Femur (tissue), 1 donor: ENCODE data around the gene RIPOR3.

Source experiments
- DNase-seq: peaks from one replicate; pipeline ENCODE4 v3.0.0-alpha.2; 2017

Gene RIPOR3

GRCh38 chr20:50586531-50587232 is 104.7 kb downstream of the RIPOR3 start:
- DNase-seq, result no peak

DNA sequence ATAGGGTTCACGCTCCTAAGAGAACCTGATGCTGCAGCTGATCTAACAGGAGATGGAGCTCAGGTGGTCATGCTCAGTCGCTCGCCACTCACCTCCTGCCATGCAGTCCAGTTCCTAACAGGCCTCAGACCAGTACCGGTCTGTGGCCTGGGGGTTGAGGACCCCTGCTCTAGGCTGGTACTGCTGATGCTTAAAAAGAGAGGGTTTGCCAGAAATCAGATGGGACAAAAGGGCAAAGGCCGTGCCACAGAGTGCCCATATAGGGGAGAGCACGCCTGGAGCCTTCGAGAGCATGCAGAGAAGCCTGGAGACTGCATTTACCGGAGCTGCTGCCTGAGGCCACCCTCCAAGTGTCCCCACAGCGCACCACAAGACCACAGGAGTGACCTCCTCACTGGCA is 105.7 kb downstream of the RIPOR3 start:
- DNase-seq, result no peak

DNA sequence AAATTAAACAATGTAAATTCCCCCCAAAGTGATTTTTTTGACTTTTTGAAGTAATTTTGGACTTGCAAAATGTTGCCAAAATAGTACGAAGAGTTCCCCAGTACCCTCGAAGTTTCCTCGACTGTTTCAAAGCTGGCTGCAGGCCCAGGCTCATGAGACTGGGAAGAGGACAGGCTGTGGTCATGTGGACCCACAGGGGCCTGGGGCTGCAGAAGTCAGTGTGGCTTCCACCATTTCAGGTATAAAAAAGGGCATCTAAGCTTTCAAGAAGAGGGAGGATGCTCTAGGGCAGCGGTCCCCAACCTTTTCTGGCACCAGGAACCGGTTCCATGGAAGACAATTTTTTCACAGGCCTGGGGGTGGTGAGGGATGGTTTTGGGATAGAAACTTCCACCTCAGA is 106.1 kb downstream of the RIPOR3 start:
- DNase-seq, result no peak

GRCh38 chr20:50584687-50585086 is 106.7 kb downstream of the RIPOR3 start:
- DNase-seq, result no peak

- no peak for DNase-seq
Observed at GRCh38 chr20:50583442-50584150, 107.7 kb downstream of the RIPOR3 start.

DNA sequence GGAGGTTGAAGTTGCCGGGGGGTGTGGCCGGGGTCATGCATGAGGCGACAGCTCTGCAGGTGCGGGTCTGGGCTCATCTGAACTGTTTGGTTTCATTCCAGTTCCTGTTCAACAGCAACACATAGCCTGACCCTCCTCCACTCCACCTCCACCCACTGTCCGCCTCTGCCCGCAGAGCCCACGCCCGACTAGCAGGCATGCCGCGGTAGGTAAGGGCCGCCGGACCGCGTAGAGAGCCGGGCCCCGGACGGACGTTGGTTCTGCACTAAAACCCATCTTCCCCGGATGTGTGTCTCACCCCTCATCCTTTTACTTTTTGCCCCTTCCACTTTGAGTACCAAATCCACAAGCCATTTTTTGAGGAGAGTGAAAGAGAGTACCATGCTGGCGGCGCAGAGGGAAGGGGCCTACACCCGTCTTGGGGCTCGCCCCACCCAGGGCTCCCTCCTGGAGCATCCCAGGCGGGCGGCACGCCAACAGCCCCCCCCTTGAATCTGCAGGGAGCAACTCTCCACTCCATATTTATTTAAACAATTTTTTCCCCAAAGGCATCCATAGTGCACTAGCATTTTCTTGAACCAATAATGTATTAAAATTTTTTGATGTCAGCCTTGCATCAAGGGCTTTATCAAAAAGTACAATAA is 108.6 kb downstream of the RIPOR3 start:
- DNase-seq, result no peak

- no peak for DNase-seq
Observed at GRCh38 chr20:50582092-50582491, 109.2 kb downstream of the RIPOR3 start.

DNA sequence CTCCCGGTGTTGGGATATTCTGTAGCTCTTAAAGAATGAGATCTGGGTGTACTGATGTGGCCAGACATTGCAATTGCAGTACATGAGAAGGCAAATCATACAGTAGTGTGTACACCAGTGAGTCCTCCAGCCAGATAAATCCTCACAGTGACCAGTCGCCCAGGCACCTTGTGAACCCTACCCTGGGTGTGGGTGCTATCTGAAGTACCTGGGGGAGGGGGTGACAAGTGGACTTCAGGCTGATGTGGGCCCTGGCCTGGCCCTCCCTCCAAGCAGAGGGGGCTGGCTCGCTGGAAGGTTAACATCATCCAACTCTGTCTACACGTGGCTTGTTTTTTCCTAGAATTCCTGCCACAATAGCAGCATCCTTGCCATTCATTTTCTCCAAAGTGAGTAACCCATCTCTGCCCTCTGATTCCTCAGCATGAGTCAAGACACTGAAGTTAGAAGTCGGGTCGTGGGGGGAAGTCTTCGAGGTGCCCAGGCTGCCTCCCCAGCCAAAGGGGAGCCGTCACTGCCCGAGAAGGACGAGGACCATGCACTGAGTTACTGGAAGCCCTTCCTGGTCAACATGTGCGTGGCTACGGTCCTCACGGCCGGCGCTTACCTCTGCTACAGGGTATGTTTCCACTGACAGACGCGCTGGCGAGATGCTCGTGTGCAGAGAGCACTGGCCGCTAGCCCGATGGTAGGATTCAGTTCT is 110.3 kb downstream of the RIPOR3 start:
- no peak for DNase-seq

- DNase-seq, result peak; percentile 68
Observed at GRCh38 chr20:50580016-50580747, 111.2 kb downstream of the RIPOR3 start.

GRCh38 chr20:50579511-50579910 is 111.8 kb downstream of the RIPOR3 start:
- DNase-seq, result no peak

GRCh38 chr20:50578778-50579165 is 112.6 kb downstream of the RIPOR3 start:
- no peak for DNase-seq

DNA sequence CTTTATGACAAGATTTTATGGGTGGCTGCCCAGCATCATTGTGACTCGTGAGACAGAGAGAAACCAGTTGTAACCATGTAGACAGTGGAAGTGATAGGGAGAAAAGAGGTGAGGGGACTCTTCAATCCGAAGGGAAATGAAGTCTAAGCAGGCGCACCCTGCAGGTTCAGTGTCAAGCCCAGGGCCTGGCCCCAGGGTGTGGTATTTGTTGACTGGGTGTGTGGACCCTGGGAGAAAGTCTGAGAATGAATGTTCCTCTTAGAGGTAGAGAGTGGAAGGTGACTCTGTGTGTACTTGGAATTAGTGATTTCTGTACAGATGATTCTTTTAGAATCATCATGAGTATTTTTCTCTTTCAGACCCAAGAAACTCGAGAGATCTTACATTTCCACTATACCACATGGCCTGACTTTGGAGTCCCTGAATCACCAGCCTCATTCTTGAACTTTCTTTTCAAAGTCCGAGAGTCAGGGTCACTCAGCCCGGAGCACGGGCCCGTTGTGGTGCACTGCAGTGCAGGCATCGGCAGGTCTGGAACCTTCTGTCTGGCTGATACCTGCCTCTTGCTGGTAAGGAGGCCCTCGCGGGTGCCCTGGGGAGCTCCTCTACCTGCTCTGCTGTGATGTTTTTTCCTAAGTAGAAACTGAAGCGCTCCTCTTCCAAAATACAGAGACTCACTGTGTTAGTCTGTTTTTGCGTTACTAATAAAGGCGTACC is 113.1 kb downstream of the RIPOR3 start:
- no peak for DNase-seq

- DNase-seq, result no peak
Observed at GRCh38 chr20:50577175-50578018, 113.9 kb downstream of the RIPOR3 start.

- DNase-seq, result peak; percentile 68
Observed at GRCh38 chr20:50575865-50576720, 115.2 kb downstream of the RIPOR3 start.

- no peak for DNase-seq
Observed at GRCh38 chr20:50574586-50574985, 116.8 kb downstream of the RIPOR3 start.

DNA sequence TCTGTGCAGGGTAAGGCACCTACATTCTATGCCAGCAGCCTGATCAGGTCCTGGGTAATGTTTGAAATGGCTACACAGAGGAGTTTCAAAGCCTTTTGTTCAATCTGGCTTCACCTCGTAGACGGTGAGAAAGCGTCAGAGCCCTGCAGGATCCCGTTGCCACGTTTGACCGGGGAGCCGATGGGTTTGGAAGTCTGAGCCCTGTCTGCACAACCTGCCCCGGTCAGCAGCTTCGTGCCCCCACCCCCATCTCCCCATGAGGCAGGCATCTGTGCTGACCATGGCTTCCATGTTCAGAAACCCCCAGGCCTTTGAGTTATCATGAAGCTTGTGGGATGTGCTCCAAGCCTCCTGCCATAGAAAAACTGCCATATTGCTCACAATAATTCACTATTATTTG is 117.2 kb downstream of the RIPOR3 start:
- no peak for DNase-seq

- peak; percentile 71 for DNase-seq
Observed at GRCh38 chr20:50572938-50573777, 118.2 kb downstream of the RIPOR3 start.

DNA sequence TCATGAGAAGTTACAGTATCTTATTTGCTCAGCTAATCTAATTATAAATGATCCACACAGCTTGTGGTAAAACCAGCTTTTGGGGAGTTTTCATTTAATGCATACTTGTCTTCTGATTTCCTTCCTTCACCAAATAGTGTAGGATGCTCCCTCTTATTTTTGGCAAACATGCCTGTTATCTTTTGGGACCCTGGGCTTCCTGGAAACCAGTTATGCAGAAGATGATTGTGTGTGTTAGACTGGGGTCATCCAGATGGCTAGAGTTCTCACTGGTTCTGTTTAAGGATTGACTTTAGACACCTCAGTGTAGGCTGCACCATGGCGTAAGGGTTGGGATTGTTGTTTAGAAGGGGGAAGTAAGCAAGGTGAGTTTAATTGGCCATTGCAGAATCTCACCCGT is 119.9 kb downstream of the RIPOR3 start:
- no peak for DNase-seq
